ENCODE measurements around the gene MKRN3.
"Not testable (repeated sequence)": the region's sequence is repeated elsewhere in the genome, so short reads cannot be mapped to it uniquely, and the experiment has no call there.

MKRN3 gene

DNA sequence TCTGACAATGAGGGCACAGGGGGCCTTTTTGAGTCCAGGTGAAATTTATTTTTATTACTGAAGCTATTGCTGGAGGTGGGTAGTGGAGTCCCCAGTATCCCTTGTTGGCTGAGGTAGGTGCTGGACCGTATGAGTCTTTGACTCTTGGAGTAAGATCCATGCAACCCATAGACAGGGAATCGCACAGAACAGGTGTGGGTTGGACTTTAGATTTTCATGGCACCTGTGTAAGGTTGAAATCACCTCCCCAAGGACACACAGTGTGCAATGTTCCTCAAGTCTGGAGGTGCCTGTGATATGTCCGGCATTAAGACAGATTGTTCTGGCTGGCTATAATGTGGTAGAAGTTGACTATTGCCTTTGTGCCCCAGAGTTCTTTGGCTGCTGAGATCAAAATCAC lies 23.5 kb downstream of the MKRN3 start:
- DNase-seq = no peak

DNA sequence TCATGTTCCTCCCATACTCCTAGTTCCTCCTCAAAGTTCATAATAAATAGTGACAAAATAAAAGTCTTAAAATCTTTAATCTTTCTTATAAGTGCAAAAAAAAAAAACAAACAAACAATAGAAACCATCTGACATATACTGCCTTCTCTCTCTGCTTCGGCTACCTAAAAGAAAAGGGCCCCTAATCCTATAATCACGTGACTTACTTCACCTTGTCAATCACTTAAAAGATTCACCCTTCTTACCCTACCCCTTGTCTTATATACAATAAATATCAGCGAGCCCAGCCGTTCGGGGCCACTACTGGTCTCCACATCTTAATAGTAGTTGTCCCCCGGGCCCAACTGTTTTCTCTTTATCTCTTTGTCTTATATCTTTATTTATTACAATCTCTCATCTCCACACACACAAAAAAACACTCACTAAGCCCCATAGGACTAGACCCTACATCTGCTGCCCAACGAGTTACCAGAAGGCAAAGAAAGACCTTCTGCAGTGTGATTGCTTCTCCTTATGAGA lies 28.8 kb downstream of the MKRN3 start:
- DNase-seq = no peak

DNA sequence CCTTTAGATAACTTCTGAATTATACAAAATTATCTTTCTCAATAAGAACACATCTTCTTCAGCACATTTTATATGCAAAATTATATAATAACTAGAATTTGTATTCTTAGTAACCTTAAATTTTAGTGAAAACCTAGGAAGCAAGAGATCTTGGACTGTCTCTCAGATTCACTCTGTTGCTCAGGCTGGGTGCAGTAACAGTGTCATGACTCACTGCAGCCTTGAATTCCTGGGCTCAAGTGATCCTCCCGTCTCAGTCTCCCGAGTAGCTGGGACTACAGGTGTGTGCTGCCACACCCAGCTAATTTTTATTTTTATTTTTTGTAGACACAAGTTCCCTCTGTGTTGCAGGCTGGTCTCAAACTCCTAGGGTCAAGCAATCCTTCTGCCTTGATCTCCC lies 29.9 kb downstream of the MKRN3 start:
- DNase-seq = no peak

DNA sequence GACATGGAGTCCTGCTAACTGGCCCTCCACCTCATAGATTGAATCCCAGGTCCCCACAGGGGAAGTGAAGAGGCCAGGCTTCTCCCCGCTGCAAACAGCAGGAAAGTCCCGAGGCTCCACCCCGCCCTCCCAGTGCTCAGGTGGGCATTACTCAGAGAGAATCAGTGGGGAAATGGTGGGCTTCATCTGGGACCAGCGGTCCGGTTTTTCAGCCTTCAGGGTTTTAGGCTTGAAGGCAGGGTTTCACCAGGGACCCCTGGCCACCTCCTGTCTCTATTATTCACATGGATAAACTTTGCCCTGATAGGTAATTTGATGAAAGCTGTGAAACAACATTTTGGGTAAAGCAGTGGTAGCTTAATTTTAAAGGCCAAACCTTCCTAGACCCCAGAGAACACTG lies 31.3 kb downstream of the MKRN3 start:
- no peak for DNase-seq

DNA sequence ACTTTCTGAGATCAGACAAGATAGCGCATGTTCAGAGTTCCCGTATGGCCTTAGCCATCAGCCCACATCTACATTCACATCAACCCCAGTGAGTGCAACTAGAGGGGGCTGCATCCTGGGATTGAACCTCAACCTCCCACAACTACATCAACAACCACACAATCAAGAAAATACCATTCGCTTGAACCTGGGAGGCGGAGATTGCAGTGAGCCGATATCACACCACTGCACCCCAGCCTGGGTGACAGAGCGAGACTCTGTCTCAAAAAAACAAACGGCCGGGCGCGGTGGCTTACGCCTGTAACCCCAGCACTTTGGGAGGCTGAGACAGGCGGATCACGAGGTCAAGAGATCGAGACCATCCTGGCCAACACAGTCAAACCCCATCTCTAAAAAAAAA lies 31.8 kb downstream of the MKRN3 start:
- DNase-seq = not testable (repeated sequence)

DNA sequence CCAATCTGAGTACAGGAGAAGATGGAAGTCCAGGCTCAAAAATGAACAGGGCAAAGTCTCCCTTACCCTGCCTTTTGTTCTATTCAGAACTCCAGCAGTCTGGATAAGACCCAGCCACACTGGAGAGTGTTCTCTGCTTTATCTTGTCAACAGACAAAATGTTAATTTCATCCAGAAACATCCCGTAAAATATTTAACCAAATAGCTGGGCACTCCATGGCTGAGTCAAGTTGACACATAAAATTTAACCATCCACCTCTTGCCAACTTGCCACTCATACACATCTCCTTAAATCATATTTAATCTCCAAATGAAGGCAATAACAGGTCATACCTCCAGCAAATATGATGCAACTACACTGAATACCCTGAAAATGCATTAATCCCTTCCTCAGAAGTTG lies 33.6 kb downstream of the MKRN3 start:
- DNase-seq = no peak

DNA sequence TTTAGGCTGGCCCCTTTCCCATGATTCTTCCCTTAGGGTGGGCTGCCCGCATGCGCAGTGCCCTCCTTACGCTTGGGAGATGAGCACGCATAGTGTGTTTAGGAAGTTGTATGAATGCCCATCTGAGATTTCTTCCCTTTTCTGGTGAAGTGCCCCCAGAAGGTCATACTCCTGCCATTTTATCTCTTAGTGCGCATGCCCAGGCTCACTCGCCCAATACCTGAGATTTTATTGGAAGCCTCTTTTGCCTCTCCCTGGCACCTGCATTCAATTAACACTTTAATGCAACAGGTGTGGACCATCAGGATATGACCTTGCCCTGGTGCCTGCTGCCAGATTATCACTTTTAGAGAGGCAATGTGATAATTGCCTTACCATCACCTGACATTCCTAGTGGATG lies 36.6 kb downstream of the MKRN3 start:
- no peak for DNase-seq

DNA sequence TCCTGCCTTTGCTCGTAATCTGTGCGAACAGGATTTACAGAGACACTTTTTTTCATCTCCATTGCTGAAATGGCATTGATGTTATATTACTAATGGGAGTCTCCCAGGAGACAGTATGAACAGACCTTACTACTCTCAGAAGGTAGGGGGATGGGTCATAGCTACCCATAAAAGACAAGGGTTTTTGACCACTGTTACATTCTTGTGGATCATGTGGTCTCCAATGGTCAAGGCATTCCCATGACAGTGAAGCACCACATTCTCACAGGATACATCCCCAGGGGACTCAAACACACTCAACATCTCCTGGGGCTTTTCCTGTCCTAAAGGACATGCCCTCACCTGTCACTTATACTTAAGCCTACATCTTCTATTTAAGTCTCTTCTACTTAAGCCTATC lies 40.8 kb downstream of the MKRN3 start:
- no peak for DNase-seq

DNA sequence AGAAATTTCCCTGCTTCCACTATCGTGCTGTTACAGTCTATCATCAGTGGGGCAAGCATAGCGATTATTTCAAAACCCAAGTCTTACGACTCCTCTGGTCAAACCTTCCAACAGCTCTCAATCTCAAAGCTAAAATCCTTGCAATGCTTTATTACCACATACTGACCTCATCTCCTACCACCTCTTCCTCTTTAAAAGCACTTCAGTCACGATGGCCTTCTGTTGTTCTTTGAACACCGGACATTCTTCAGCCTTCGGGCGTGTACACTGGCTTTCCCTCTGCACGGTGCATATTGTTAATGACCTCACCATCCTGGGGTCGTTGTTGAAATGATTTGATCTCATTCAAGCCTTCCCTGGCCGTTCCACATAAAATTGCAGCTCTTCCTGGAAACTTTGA lies 51.1 kb downstream of the MKRN3 start:
- no peak for DNase-seq
